Middle frontal gyrus (tissue), 1 donor: ENCODE data around the gene ME3.
"Not testable (repeated sequence)": the region's sequence is repeated elsewhere in the genome, so short reads cannot be mapped to it uniquely, and the experiment has no call there.

Source experiments
- DNase-seq: peaks from one replicate; pipeline ENCODE4 v3.0.0-alpha.2; 2015; ENCODE audit warnings: low spot score; ENCODE audit errors: extremely low spot score

Gene ME3

DNA sequence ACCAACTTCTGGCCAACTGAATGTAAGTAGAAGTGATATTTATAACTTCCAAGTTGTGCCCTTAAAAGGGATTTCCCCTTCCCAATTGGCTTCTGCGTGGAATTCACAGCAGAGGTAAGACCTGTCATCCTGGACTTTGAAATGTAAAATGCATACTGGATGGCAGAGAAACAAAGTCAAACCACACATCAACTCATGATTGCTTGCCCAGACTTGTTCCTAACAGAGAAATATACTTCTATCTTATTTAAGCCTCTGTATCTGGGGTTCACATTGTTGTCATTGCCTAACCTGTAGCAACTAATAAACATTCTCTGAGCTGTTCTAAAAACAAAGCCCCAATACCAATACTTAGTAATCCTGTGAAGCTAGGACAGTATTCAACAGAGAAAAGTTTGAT, 6.2 kb downstream of the ME3 start:
- DNase-seq: no peak

DNA sequence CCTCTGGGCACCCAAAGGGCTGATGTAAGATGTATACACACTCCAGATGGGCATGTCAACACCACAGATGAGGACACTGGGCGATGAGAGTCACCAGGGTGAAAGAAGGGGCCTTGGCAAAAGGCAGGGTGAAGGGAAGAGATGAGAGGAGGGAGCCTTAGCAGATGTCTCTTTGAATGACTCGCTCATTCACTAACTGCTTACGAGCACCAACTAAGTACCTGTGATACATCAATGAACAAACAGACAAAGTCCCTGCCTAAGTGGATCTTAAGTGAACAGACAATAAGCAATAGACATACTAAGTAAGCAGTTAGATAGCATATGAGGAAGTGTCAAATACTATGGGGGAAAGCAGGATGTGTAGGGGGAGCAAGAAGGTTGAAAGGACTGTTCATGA, 7.5 kb downstream of the ME3 start:
- DNase-seq: no peak

DNA sequence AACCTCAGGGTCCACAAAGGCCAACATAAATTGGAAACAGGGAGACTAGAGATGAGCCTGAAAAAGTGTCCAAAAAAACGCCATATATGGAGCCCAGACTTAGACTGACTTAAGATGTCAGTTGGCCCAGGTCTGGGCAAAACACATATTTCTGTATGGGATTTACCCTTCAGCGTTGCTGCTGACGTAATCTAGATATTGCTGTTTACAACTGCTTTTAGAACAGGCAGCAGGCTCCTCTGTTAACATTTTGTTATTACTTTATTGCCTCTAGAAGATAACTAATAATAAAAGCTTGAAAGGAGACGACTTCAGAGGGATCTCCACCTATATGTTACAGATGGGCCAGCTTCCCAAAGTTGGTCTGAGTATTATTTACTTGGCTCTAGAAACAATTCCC, 8.7 kb downstream of the ME3 start:
- DNase-seq: no peak

- DNase-seq: no peak
Observed at GRCh38 chr11:86663291-86663690, 9.1 kb downstream of the ME3 start.

DNA sequence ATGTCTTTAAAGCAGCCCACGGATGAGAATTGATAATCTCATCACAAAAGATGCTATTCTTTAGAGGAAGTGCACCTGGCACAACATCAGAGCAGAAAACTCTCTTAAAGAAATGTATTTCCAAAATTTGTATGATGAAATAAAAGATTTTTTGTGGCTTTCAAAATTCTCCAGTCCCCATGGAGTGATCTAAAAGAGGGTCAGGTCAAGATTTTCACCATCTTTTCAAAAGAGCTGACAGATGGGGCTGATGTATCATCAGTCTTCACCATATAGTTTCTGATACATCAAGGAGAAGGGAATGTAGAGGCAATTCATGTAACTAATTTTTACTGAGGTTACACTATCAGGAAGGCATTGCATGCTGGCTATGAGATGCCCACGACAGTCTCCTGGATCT, 11.7 kb downstream of the ME3 start:
- DNase-seq: no peak

DNA sequence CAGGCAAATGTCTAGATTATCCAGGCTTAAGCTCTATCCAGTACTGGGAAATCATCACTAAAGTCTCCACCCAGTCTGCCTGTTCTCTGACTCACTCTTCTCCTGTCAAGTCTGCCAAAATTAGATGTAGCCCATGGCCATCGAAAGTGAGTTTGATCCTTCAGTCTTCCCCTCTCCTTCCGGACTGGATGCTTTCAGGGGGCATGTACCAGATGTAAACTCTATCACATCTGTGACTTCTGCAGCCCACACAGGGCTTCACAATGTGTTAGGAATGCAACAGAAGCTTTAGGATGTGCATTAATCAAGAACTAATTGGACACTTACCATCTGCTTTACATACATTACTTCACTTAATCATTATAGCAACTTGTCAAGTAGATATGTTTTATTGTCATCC, 12.3 kb downstream of the ME3 start:
- DNase-seq: no peak

DNA sequence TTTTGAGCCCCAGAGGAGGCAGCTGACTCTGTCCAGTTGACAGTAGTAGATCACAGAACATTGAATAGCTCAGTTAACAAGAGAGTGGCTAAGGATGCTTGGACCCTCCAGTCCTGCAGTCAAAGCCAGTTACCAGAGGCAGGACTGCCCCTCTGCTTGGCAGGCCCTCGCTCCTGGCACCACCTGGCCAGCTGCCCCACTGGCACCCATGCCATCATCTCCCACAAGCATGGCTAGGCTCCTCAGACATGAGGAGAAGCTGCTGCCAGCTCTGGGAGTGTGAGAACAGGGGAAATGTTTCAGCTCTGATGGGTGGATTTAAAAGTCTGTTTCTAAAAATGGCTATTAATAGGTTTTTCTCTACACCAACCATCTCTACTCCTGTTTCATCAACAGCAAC, 13.9 kb downstream of the ME3 start:
- DNase-seq: no peak

GRCh38 chr11:86645212-86645611, 27.2 kb downstream of the ME3 start:
- not testable (repeated sequence) for DNase-seq

DNA sequence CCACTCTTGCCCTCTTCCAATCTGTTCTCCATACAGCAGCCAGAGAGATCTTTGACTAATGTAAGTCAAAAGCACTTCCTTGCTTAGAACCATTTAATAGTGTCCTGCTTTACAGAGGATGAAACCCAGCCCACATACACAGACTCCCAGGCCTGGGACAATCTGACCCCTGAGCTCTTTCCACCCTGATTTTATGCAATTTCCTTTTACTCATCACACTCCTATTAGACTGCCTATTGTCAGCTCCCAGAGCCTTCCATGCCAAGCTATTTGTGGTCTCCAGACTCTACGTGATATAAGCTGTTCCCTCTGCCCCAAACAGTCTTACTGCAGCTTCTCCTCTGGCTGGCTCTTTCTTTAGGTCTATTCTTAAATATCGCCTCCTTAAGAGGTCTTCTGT, 28.1 kb downstream of the ME3 start:
- DNase-seq: no peak

GRCh38 chr11:86641537-86642261, 30.7 kb downstream of the ME3 start:
- no peak for DNase-seq

- no peak for DNase-seq
Observed at GRCh38 chr11:86639137-86639536, 33.3 kb downstream of the ME3 start.

DNA sequence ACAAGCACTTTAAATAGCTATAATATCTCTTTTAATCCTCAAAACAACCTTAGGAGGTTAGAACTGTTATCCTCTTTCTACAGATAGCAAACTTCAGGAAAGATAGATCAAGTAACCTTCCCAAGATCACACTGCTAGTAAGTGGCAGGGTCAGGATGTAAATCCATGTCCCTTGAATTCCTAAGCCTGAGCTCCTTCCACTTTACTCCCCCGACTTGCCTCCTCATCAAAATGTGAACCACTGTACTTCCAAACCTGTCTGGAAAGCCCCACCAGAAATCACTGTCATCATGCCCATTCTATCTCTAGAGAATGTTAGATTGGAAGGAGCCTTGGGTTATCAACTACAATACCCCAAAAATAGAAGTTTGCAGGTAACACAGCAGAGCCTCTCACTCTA, 33.7 kb downstream of the ME3 start:
- DNase-seq: no peak

DNA sequence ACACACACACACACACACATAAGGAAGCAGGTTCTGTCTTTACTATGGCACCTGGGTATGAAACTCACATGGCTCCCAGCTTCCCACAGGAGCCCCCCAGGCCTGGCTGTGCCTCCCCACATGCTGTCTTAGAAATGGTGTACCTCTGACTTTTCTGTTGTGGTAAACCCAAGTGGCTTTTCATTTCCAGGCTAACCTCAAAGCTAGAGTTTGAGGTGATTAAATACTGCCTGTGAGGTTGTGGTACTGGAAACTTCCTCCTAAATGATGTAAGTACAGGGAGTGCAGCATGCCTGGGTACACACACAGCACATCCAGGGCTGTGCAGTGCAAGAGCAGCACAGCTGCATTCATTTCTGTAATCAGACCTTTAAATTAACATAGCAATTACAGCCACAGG, 34.4 kb downstream of the ME3 start:
- no peak for DNase-seq

- DNase-seq: no peak
Observed at GRCh38 chr11:86636275-86636674, 36.1 kb downstream of the ME3 start.

DNA sequence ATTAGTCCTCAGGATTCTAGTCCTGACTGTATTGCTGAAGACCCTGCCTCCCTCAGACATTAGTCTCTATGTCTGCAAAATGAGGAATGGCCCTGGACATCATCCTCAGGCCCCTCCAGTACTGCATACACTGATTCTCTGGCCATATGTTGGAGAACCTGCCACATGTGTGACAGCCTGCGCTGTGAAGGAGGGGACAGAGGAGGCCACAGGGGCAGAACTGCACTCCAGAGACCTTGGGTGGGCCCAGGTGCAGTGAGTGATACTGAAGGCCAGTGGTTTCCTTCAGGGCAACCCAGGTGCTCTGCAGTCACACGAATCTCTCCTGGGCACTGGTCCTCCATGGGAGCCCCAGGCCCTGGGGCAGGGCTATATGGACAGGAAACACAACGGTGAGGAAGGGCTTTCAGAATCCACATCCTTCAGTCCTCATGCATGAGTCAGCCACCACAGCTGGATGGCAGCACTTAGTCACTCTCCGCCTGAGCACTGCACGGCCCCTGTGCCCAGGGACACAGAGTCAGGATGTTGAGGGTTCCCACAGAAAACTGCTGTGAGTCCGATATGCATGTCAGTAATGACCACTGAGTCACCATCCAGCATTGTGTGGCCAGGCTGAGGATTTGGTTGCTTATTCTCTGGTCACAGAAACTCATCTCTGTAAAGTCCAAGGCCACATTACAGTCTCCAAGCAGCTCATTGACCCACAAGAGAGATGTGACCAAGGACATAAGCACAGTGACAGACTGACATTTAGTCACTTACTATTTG, 39.7 kb downstream of the ME3 start:
- DNase-seq: no peak

DNA sequence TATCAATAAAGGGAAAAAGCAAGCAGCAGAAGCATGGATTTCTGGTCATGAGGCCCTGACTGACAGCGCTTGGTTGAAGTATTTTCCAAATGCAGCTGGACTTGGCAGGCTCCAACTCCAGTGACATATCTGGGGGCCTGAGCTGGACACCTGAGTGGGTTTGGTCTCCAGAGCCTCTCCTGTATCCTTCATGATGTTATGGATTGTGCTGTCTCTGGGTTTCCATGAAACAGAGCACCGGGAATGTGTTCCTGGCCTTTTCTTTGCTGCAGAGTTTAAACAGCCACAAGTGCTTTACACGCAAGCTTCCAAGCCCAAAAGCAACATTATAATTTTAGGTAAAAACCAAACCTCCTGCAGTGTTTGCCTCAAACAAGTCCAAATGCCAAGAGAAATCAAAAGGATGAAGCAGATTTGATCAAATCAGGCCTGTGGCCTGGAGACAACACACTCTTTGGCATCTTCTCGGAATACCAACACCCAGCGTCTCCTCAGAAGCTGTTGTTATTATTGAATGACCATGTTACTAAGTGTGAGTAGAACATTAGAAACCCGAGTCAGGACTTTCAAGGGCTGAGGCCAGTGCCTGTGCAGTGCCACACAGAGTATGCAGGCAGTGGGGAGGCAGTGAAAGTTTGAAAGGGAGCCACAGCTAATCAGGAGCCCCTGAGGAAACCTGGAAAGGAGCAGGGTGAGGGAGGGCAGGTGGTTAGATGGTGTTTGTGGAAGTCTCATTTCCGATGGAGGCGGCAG, 42.0 kb downstream of the ME3 start:
- no peak for DNase-seq

DNA sequence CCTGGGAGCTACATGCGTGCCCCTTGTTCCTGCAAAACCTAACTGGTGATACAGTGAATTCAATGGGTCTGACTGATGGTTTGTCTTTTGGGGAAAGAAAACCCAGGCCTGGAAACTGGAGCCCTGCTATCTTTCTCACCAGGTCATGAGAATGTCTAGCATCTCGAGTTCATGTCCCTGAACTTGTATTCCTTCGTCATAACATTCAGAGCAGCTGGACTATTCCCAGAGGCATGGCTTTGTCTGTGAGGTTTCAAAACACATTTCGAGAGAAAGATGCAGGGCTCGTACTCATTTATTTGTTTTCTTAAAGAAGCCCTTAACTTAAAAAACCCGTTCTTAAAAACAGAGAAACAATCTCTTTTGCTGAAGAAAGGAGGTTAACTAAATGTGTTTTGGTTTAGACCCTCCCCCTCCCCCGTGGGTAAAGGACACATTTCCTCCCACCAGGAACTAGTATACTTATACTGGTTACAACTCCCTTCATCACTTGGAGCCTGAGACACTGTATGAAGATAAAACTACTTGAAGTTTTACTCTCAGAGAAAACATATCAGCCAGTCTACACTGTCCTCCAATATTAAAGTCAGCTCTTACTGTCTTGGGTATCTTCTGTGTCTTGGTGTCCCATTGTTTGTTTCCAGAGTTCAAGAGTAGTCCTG, 43.2 kb downstream of the ME3 start:
- no peak for DNase-seq

DNA sequence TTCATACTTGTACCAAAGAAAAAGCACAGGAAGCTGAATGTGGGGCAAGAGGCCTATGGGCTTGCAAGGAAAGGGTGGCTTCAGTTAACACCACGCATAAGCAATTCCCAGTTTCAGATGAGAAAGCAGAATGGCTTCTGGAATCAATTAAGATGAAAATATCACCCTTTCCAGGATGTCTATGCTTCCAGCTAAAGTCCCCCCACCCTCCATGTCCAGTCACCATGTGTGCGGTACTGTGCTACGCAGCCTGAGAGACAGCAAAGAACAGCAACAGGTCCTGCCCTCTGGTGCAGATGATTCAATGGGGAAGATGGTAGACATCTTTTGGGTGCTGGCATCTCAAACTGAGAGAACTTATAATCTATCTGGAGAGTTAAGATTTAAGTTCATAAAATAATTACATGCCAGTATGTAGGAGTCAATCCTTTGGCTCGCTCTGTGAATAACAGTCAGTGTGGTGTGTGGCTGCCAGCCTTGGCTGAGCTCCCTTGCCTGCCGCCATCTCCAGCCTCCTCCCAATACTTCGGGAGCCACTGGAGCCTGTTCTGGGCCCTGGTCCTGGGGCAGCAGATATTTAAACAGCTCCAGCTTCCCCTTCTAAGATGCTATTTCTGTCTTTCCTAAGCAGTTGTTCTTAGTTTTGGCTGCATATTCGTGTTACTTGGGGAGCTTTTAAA, 44.5 kb downstream of the ME3 start:
- DNase-seq: no peak

DNA sequence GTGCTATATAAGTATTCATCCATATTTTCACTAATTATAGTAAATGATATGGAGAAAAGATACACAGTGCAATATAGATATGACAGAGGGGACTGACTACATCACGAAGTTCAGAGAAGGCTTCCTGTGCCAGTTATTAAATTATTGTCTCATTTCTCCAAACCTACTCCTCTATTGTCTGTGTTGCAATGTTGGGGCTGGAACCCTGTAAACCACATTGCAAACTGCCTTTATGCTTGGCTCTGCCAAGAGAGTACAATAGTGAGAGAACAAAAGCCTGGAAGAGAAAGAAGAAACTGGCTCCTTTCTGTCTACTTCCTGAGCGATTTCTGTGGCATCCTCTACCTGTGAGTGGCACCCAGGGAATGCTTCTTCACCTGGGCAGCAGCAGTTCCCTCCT, 46.4 kb downstream of the ME3 start:
- no peak for DNase-seq

GRCh38 chr11:86625544-86625943, 46.9 kb downstream of the ME3 start:
- no peak for DNase-seq

DNA sequence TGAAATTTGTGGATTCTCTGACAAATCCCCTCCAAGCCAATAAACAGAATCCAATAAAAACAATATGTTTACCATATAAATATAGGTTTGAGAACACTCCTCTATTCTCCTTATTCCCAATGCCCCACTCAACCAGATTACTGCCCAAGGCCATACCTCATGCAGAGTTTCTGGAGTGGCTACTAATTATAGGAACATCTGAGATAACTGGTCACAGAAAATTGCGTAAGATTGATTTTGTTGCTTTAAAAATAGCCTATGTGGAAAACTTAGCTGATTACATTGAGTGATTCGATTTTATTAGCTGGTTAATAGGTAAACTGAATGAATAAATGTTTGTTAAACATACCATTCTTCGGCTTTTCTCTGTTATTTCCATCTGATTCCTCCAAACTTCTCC, 48.0 kb downstream of the ME3 start:
- DNase-seq: no peak
